H9 (cell line): Measurements from ENCODE around the gene KCNN3. TPM values are rescaled to one million over a fixed set of nuclear protein-coding genes. Genes with fewer than 3 reads are reported as not detected.
"Not testable (repeated sequence)": the region's sequence is repeated elsewhere in the genome, so short reads cannot be mapped to it uniquely, and the experiment has no call there.

Experiments used
- DNase-seq: peaks from one replicate; pipeline ENCODE4 v3.0.0-alpha.2; 2017
- H2AFZ ChIP-seq: one replicate; pipeline ENCODE4 v1.6.1; 2013; ENCODE audit warnings: mild to moderate bottlenecking, low read length, control low read depth, moderate library complexity
- H2AK5ac ChIP-seq: 2 replicates; pipeline ENCODE4 v1.6.1; 2013; ENCODE audit warnings: low read length, control low read depth, mixed read lengths; ENCODE audit not compliant: insufficient read length
- H2BK120ac ChIP-seq: one replicate; pipeline ENCODE4 v1.6.1; 2013; ENCODE audit warnings: low read depth, mild to moderate bottlenecking, low read length, control low read depth, inconsistent platforms; ENCODE audit not compliant: poor library complexity, severe bottlenecking
- H2BK12ac ChIP-seq: 2 replicates; pipeline ENCODE4 v1.6.1; 2013; ENCODE audit warnings: low read length, control low read depth, mixed read lengths, low read depth; ENCODE audit not compliant: insufficient read length
- H2BK15ac ChIP-seq: 2 replicates; pipeline ENCODE4 v1.6.1; 2013; ENCODE audit warnings: low read depth, low read length, control low read depth
- H2BK20ac ChIP-seq: one replicate; pipeline ENCODE4 v1.6.1; 2013; ENCODE audit warnings: low read depth, mild to moderate bottlenecking, low read length, control low read depth, inconsistent platforms; ENCODE audit not compliant: poor library complexity, severe bottlenecking
- H2BK5ac ChIP-seq: 2 replicates; pipeline ENCODE4 v1.6.1; 2013; ENCODE audit warnings: low read length, control low read depth, mixed read lengths; ENCODE audit not compliant: insufficient read length
- H3K14ac ChIP-seq: 2 replicates; pipeline ENCODE4 v1.6.1; 2013; ENCODE audit warnings: low read length, control low read depth; ENCODE audit not compliant: insufficient read depth
- H3K18ac ChIP-seq: 2 replicates; pipeline ENCODE4 v1.6.1; 2013; ENCODE audit warnings: low read depth, mild to moderate bottlenecking, mixed read lengths, low read length, control low read depth; ENCODE audit not compliant: insufficient read length
- H3K23ac ChIP-seq: 2 replicates; pipeline ENCODE4 v1.6.1; 2013; ENCODE audit warnings: low read length, control low read depth, mixed read lengths, low read depth; ENCODE audit not compliant: insufficient read length
- H3K23me2 ChIP-seq: 2 replicates; pipeline ENCODE4 v1.6.1; 2013; ENCODE audit warnings: low read depth, mild to moderate bottlenecking, mixed read lengths, low read length, control low read depth; ENCODE audit not compliant: insufficient read length, poor library complexity, severe bottlenecking
- H3K27ac ChIP-seq: 2 replicates; pipeline ENCODE4 v1.5.1; 2013; ENCODE audit warnings: low read length, control low read depth, mixed read lengths, low read depth; ENCODE audit not compliant: insufficient read length
- H3K27me3 ChIP-seq: 2 replicates; pipeline ENCODE4 v1.6.1; 2013; ENCODE audit warnings: low read length, control low read depth, inconsistent platforms; ENCODE audit not compliant: insufficient read depth
- H3K4ac ChIP-seq: 2 replicates; pipeline ENCODE4 v1.6.1; 2013; ENCODE audit warnings: low read depth, mild to moderate bottlenecking, control low read depth, inconsistent platforms, low read length, moderate library complexity
- H3K4me1 ChIP-seq: 2 replicates; pipeline ENCODE4 v1.6.1; 2013; ENCODE audit warnings: low read length, control low read depth, inconsistent platforms; ENCODE audit not compliant: insufficient read depth
- H3K4me2 ChIP-seq: 2 replicates; pipeline ENCODE4 v1.6.1; 2013; ENCODE audit warnings: low read length, control low read depth, mixed read lengths; ENCODE audit not compliant: insufficient read length, insufficient read depth
- H3K56ac ChIP-seq: 2 replicates; pipeline ENCODE4 v1.6.1; 2013; ENCODE audit warnings: low read depth, mild to moderate bottlenecking, mixed read lengths, low read length, control low read depth; ENCODE audit not compliant: insufficient read length
- H3K79me1 ChIP-seq: 2 replicates; pipeline ENCODE4 v1.6.1; 2013; ENCODE audit warnings: low read depth, mild to moderate bottlenecking, moderate library complexity, low read length, control low read depth, inconsistent platforms; ENCODE audit not compliant: insufficient read depth, poor library complexity, severe bottlenecking
- H3K79me2 ChIP-seq: 2 replicates; pipeline ENCODE4 v1.6.1; 2013; ENCODE audit warnings: low read length, control low read depth, inconsistent platforms; ENCODE audit not compliant: insufficient read depth
- H3K9ac ChIP-seq: 2 replicates; pipeline ENCODE4 v1.6.1; 2013; ENCODE audit warnings: low read length, control low read depth, mixed read lengths; ENCODE audit not compliant: insufficient read length; ENCODE audit errors: extremely low read depth
- H3K9me3 ChIP-seq: one replicate; pipeline ENCODE4 v1.6.1; 2013; ENCODE audit warnings: low read depth, low read length, inconsistent platforms; ENCODE audit not compliant: control insufficient read depth
- H3T11ph ChIP-seq: one replicate; pipeline ENCODE4 v1.6.1; 2013; ENCODE audit warnings: mild to moderate bottlenecking, low read length, control low read depth, inconsistent platforms
- H4K20me1 ChIP-seq: one replicate; pipeline ENCODE4 v1.6.1; 2013; ENCODE audit not compliant: control insufficient read depth, insufficient read length, insufficient read depth
- H4K5ac ChIP-seq: 2 replicates; pipeline ENCODE4 v1.6.1; 2013; ENCODE audit warnings: low read depth, mild to moderate bottlenecking, mixed read lengths, low read length, control low read depth; ENCODE audit not compliant: insufficient read length
- H4K8ac ChIP-seq: replicated peaks from 2 replicates; pipeline ENCODE4 v1.6.1; 2013; ENCODE audit warnings: low read length, control low read depth, mixed read lengths, low read depth; ENCODE audit not compliant: insufficient read length
- H4K91ac ChIP-seq: 2 replicates; pipeline ENCODE4 v1.6.1; 2013; ENCODE audit warnings: low read depth, mild to moderate bottlenecking, moderate library complexity, mixed read lengths, low read length, control low read depth; ENCODE audit not compliant: insufficient read length
- H3K27ac Mint-ChIP-seq, 3 experiments: 2 replicates in 2 of 3; 3 replicates in 1 of 3; pipeline ENCODE4 v1.8.0; 2020 to 2021; ENCODE audit warnings: mixed read lengths in 3 of 3, mild to moderate bottlenecking in 1 of 3, moderate library complexity in 1 of 3
- H3K27me3 Mint-ChIP-seq: 2 replicates; pipeline ENCODE4 v1.8.0; 2021; ENCODE audit warnings: low read depth, mild to moderate bottlenecking, moderate library complexity, mixed read lengths
- H3K36me3 Mint-ChIP-seq, 3 experiments: 2 replicates in 2 of 3; 3 replicates in 1 of 3; pipeline ENCODE4 v1.8.0; 2020 to 2021; ENCODE audit warnings: low read depth in 3 of 3, mixed read lengths in 3 of 3; ENCODE audit not compliant: insufficient read depth in 1 of 3
- H3K4me1 Mint-ChIP-seq, 2 experiments: 2 replicates each; pipeline ENCODE4 v1.8.0; 2020; ENCODE audit warnings: mixed read lengths in 2 of 2
- H3K4me3 Mint-ChIP-seq, 2 experiments: 2 replicates in 1 of 2; 3 replicates in 1 of 2; pipeline ENCODE4 v1.8.0; 2020 to 2021; ENCODE audit warnings: mild to moderate bottlenecking in 2 of 2, mixed read lengths in 2 of 2, moderate library complexity in 1 of 2
- H3K9me3 Mint-ChIP-seq, 2 experiments: 2 replicates in 1 of 2; 3 replicates in 1 of 2; pipeline ENCODE4 v1.8.0; 2020; ENCODE audit warnings: mild to moderate bottlenecking in 2 of 2, mixed read lengths in 2 of 2, moderate library complexity in 1 of 2
- WGBS: extraction: QIAGEN DNeasy Blood & Tissue Kit; methylation state at CpG from one replicate; pipeline ENCODE4 v1.1.7; 2013; ENCODE audit warnings: missing lambda C conversion rate, low lambda C conversion rate, mixed read lengths; ENCODE audit not compliant: insufficient read length; ENCODE audit errors: extremely low coverage; 5-methylcytosine and 5-hydroxymethylcytosine counted together
- total RNA-seq: library from RNA; stranded (reverse); gene quantifications from 2 replicates; pipeline ENCODE4 v1.2.1, GENCODE V29; 2021

Gene KCNN3
- total RNA-seq, 1 experiment from 2014 or later: 0.83 TPM

GRCh38 chr1:154676847-154677246 lies 193.2 kb downstream of the KCNN3 start:
- not testable (repeated sequence) for H3K23me2 ChIP-seq, H2BK15ac ChIP-seq, H3K9me3 ChIP-seq, H2AK5ac ChIP-seq, H3K27me3 ChIP-seq, H3K56ac ChIP-seq, H4K20me1 ChIP-seq, H3K18ac ChIP-seq, H3K14ac ChIP-seq, H3T11ph ChIP-seq, DNase-seq, H3K4me1 ChIP-seq, H3K27ac ChIP-seq, H2BK20ac ChIP-seq, H4K91ac ChIP-seq, H2BK5ac ChIP-seq, H3K79me1 ChIP-seq, H3K9ac ChIP-seq, H4K5ac ChIP-seq, H3K4ac ChIP-seq, H3K4me3 Mint-ChIP-seq, H2BK120ac ChIP-seq, H3K4me2 ChIP-seq, H3K27ac Mint-ChIP-seq, H3K23ac ChIP-seq, H3K79me2 ChIP-seq, H2BK12ac ChIP-seq, H3K27me3 Mint-ChIP-seq, H2AFZ ChIP-seq, H4K8ac ChIP-seq
- Mint-ChIP-seq H3K9me3 (peaks cover 29 to 33% of the 10 kb centered on the region in 2 experiments), H3K4me1 (peaks cover 20 to 22% of the 10 kb centered on the region in 2 experiments), H3K36me3 (peaks cover 16 to 30% (median 16%) of the 10 kb centered on the region in 3 experiments)
- no CpG with 5 or more reads among the region's 2 CpGs for WGBS

GRCh38 chr1:154674456-154674855 lies 195.6 kb downstream of the KCNN3 start:
- H3K23me2 ChIP-seq, H3K9ac ChIP-seq, H4K20me1 ChIP-seq, H4K91ac ChIP-seq, H3K4me2 ChIP-seq, H3K18ac ChIP-seq, H2AK5ac ChIP-seq, H2BK5ac ChIP-seq, H2BK15ac ChIP-seq, H3K27ac ChIP-seq, H2BK12ac ChIP-seq, H3K4ac ChIP-seq, H4K8ac ChIP-seq, H3K23ac ChIP-seq, H4K5ac ChIP-seq, H3K27me3 ChIP-seq, H3K14ac ChIP-seq, H3K56ac ChIP-seq, H3K4me1 ChIP-seq, H3K4me3 Mint-ChIP-seq, H3T11ph ChIP-seq, H3K79me1 ChIP-seq, H3K27ac Mint-ChIP-seq, H3K9me3 ChIP-seq, H2AFZ ChIP-seq, DNase-seq, H2BK120ac ChIP-seq, H3K27me3 Mint-ChIP-seq, H3K79me2 ChIP-seq, H2BK20ac ChIP-seq: not testable (repeated sequence)
- Mint-ChIP-seq H3K9me3 (peaks cover 20 to 26% of the 10 kb centered on the region in 2 experiments), H3K4me1 (peaks cover 20 to 25% of the 10 kb centered on the region in 2 experiments), H3K36me3 (peaks cover 9 to 23% (median 13%) of the 10 kb centered on the region in 3 experiments)
- no CpG with 5 or more reads among the region's 7 CpGs for WGBS
